NCI-H345 (cell line): ENCODE data around the gene TMEM229B.

Experiments used
- DNase-seq: peaks from one replicate; lab custom pipeline; 2025; lab: John Stamatoyannopoulos, UW

The TMEM229B gene

DNA sequence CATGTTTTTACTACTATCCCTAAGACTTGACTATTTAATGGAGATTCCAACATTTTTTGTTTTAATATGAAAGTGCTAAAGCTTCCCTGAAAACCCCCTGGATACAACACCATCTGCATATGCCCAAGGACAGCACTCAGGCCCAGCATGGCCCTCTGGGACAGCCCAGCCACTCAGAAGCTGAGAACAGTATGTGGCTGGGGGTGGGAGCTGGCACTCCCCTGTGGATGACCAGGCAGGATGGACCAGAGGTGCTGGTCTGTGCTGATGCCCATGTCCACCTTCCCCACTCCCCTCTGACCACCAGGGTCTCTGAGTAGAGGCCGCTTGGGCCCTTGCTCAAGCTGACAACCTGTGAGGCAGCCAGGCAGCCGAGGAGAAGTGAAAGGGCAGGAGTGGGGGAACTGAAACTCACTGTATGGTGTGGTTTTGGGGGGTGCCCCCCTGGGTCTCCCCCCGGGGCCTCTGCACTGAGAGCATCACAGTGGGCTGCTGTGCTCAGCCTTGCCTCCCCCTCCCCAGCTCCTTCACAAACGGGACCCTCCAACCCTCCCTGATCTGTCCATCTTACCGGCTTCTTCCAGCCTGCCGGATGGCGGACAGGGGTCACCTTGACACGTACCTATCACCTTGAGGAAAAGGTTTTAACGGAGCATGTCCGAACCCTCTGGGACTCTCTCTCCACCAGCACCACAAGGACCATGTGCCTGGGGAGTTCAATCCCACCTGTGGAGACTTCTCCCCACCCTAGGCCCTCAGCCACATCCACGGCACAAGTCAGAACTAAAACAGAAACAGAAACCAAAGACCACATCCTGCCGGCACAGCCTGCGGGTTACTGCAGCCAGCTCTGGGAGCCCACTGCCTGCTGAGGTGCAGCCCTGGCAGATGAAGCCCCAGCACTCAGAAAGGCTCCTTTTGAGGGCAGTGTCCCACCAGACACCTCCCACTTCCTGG lies at the start of gene TMEM229B:
TSS of gene TMEM229B (minus strand) at position 785 of the 957 bp plus-strand sequence. CDS start 14,798 bp downstream, outside the sequence.
- DNase-seq: no peak

DNA sequence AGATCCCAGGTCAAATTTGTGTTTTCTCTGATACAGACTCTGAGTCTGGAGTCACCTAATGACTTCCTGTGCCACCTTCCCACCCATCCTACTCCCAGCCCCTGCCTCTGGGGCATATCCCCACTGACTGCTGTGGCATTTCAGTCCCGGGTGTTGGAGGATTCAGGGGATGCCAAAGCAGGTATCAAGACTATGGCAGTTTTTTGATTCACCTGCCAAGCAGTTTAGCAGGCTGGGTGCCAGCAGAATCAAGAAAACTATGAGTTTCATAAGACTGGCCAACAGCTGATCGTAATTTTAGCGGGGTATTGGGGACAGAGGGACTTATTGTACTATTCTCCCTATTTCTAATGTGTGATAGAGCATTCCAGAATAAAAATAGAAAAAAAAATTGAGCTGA lies 49.2 kb upstream of the TMEM229B start:
- DNase-seq: no peak

- no peak for DNase-seq
Measured at GRCh38 chr14:67536087-67536486, 47.6 kb upstream of the TMEM229B start.

- no peak for DNase-seq
Measured at GRCh38 chr14:67533754-67534085, 45.2 kb upstream of the TMEM229B start.

DNA sequence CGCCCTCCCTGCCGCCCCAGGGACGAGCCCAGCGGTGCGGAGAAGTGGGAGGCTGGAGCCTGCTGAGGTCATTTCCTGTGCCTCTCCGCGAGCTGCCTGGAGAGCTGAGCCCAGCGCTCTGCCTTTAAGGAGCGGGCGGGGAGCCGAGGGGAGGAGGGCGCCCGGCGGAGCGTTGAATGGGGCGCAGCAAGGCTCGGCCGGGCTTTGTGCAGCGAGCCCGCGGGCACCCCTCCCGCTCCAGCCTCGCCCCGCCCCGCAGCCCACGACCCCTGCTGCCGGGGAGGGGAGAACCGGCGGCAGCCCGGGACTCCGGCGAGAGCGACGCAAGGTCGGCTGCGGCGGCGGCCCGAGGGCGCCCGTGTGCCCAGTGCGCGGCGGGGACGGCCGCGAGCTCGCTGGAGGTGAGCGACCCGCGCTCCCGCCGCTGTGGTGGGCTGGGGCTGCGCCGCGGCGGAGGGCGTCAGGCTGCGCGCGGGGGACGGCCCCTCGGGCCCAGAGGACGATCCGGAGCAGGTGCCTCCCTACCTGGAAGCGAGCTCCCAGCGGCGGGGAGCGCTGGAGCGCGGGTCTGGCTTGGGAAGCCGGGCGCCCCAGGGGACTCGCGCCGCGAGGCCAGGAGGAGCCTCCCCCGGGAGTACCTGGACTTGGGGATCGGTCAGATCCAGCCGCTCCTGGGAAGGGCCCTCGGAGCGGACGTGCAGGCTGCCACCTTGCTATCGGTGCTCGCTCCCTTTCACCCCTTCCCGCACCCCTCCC lies 44.7 kb upstream of the TMEM229B start, which contains the start of gene PLEKHH1:
TSS of gene PLEKHH1 (plus strand) at position 293 of the 756 bp plus-strand sequence. CDS start 8,578 bp downstream, outside the sequence.
- DNase-seq: peak; percentile 85

GRCh38 chr14:67532606-67532997 lies 44.1 kb upstream of the TMEM229B start:
- no peak for DNase-seq

DNA sequence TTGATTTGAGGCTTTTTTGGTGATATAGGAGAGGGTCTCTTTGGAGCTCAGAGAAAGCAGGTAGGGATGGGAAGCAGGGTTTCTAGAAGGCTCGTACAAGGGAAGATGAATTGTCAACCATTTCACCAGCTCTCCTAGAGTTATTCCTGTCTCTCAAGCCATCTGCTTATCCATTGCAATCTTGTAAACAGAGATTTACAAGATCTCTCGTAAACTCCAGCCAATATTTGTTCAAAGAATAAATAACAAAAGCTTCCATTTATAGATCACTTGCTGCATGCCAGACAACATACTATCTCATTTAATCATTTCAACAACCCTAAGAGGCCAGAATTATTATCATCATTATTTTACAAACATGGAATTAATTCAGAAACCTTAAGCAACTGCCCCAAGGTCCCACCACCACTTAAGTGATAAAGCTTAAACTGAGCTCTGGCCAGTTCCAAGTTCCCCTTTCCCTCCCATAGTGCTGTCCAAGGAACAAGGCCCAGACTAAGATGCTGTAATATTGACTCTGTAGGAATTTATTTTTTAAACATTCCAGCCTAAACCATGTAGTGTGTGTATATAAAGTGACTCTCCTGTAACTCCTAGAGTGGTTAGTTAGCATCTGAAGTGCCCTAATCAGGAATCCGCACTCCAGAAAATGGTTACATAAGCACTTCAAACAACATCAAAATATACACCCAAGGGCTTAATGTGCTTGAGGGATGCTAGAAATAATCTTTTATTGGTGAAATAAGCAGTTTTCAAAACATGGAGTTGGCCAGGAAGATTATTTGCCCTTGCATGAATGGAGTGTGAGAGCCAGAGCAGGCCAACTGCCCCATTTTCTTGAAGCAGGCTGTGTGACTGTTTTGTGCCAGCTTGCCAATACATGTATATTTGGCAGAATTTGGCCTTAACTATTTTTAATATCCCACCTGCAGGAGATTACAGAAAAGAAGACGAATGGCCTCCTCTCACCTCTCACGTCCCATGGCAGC lies 41.7 kb upstream of the TMEM229B start:
- DNase-seq: no peak

- no peak for DNase-seq
Measured at GRCh38 chr14:67528276-67528675, 39.8 kb upstream of the TMEM229B start.

GRCh38 chr14:67527756-67528155 lies 39.2 kb upstream of the TMEM229B start:
- no peak for DNase-seq

GRCh38 chr14:67526676-67527459 lies 38.3 kb upstream of the TMEM229B start:
- peak; percentile 65 for DNase-seq

DNA sequence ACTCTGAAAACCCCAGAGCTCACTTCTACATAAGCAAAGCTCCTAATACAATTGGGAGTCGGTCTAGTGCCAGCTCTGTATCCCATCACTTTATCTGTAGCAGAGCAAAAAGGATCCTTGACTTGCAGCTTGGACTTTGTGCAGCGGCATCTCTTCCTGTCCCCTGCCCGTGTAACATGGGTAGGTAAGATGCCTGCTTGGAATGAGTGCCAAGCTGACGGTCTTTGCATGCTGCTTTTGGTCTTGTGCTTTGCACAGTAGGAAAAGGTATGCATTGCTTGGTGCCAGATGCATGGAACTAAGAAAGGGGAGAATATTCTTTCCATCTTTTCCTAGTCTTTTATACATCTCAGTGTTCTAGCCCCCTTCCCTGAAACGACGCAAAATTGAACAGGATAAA lies 37.7 kb upstream of the TMEM229B start:
- no peak for DNase-seq

- no peak for DNase-seq
Measured at GRCh38 chr14:67525389-67525788, 36.9 kb upstream of the TMEM229B start.

DNA sequence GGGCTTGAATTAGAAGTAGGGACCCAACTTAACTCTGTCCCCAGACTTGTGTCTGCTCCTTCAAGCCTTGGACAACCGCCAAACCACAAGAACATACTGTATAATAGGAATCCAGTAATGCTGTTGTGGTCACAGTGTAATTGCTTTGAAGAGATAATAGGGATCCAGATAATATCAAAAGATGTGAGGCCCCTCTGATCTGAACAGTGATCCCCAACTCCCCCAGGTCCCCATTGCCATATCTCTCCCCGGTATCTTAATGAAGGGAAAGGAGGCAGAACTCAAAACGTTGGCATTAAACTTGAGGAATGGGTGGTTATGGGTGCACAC lies 36.1 kb upstream of the TMEM229B start:
- no peak for DNase-seq

DNA sequence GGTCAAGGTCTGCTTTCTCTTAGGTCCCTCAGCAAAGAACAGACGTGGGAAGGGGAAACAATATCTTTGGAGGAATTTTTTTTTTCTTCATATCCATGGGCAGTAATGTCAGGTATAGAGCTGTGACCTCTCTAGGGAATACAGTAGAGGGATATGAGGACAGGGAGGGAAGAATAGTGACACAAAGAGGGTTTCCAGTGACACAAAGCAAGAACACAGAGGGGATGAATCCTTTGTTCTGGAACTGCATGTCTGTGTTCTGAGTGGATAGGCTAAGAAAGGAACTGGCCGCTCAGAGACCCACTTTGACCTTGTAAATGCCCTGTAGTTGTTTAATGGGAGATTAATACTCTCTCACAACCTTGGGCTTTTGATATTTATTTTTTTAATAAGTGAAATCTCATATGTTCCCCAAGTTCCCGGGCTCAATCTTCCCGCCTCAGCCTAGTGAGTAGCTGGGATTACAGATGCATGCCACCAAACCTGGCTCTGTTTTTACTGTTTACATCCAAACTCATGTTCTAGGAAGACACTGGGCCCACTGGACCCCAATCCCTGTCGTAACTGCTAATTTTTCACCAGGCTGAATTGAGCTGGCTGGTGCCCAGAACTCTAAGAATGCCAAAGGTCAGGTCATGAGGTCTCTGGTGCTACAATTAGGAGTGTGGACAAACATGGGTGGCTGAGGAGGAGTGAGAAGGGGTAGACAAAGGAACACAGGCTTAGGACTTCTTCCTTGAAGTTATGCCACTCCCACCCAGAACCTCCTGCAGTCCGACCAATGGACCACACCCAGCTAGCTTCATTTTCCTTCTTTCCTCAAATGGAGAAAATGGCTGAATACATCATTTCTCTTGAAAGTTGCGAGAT lies 35.5 kb upstream of the TMEM229B start:
- no peak for DNase-seq

DNA sequence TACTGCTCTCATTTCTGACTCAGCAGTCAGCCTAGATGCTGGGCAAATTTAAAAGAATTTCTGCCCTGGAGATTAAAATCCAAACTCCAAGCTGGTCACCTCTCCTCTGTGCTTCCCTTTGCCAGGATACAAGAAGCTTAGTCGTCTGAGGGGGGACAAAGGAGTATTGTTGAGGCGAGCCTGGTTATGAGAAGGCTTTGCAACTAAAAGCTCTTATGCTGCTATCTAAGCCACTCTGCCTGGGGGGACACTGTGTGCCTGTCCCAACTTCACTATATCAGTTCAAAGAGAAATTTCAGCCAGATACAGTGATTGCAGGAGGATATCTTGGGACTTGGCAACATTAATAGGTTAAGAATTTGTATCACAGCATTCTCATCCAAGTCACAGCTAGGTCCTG lies 33.7 kb upstream of the TMEM229B start:
- no peak for DNase-seq

DNA sequence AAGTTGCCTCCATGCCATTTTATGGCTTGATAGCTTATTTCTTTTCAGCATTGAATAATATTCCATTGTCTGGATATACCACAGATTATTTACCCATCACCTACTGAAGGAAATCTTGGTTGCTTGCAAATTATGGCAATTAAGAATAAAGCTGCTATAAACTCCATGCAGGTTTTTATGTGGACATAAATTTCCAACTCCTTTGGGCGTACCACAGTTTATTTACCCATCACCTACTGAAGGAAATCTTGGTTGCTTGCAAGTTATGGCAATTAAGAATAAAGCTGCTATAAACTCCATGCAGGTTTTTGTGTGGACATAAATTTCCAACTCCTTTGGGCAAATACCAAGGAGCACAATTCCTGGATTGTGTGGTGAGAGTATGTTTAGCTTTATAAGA lies 32.0 kb upstream of the TMEM229B start:
- DNase-seq: no peak

- no peak for DNase-seq
Measured at GRCh38 chr14:67519406-67519805, 30.9 kb upstream of the TMEM229B start.

DNA sequence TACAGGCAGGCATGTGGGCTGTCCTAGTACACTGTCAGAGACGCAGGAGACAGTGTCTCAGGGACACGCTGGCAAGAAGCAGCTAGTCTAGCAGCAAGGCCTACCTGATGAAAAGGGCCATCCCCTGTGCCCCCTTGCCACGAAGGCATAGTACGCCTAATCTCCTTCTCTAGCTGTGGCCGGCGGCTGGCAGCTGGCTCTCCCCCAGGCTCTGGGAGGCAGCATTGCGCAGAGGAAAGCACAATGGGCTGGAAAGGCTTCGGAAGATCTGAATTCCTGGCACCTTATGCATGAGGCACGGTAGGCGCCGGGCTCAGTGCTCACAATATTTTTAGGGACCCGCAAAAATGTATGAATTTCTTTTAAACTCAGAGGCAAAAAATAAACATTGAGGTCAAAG lies 28.6 kb upstream of the TMEM229B start:
- DNase-seq: peak; percentile 25

GRCh38 chr14:67516676-67517075 lies 28.2 kb upstream of the TMEM229B start:
- DNase-seq: no peak
